Neuronal stem cell (in vitro differentiated cells): ENCODE results near the gene DLG2.
"Not testable (repeated sequence)": the region's sequence is repeated elsewhere in the genome, so short reads cannot be mapped to it uniquely, and the experiment has no call there.

ENCODE experiments used
- DNase-seq: peaks from one replicate; pipeline ENCODE4 v3.0.0-alpha.2; 2013; ENCODE audit warnings: low spot score
- H2AFZ ChIP-seq: one replicate; pipeline ENCODE4 v1.6.1; 2013; ENCODE audit warnings: mild to moderate bottlenecking, low read length, inconsistent platforms
- H2AK5ac ChIP-seq: 2 replicates; pipeline ENCODE4 v1.6.1; 2013; ENCODE audit warnings: low read depth, mild to moderate bottlenecking, inconsistent platforms, low read length, moderate library complexity, mixed read lengths
- H2BK120ac ChIP-seq: 2 replicates; pipeline ENCODE4 v1.6.1; 2013; ENCODE audit warnings: low read depth, mild to moderate bottlenecking, inconsistent platforms, low read length, moderate library complexity, mixed read lengths
- H2BK12ac ChIP-seq: one replicate; pipeline ENCODE4 v1.6.1; 2013; ENCODE audit warnings: low read length, inconsistent platforms
- H2BK15ac ChIP-seq: 2 replicates; pipeline ENCODE4 v1.6.1; 2013; ENCODE audit warnings: mild to moderate bottlenecking, low read length, inconsistent platforms, mixed read lengths
- H2BK5ac ChIP-seq: one replicate; pipeline ENCODE4 v1.6.1; 2013; ENCODE audit warnings: inconsistent platforms, mild to moderate bottlenecking, low read length, moderate library complexity
- H3K14ac ChIP-seq: one replicate; pipeline ENCODE4 v1.6.1; 2013; ENCODE audit warnings: low read length, inconsistent platforms
- H3K18ac ChIP-seq: 2 replicates; pipeline ENCODE4 v1.6.1; 2013; ENCODE audit warnings: low read length, inconsistent platforms
- H3K23ac ChIP-seq: 2 replicates; pipeline ENCODE4 v1.6.1; 2013; ENCODE audit warnings: low read depth, mild to moderate bottlenecking, mixed read lengths, low read length, inconsistent platforms; ENCODE audit not compliant: poor library complexity
- H3K27ac ChIP-seq: replicated peaks from 3 replicates; pipeline ENCODE4 v1.5.1; 2013; ENCODE audit warnings: low read length, inconsistent platforms
- H3K27me3 ChIP-seq, 3 experiments: 2 replicates each; pipeline ENCODE4 v1.6.1; 2013; ENCODE audit warnings: low read length in 3 of 3, mild to moderate bottlenecking in 2 of 3, inconsistent platforms in 1 of 3, low read depth in 1 of 3, mixed read lengths in 1 of 3, moderate library complexity in 1 of 3; ENCODE audit not compliant: control insufficient read depth in 3 of 3, insufficient read depth in 3 of 3
- H3K36me3 ChIP-seq, 2 donors: replicated peaks in 1 of 2; 2 replicates each; pipeline ENCODE4 v1.6.1; 2013; ENCODE audit warnings: low read length in 2 of 2; ENCODE audit not compliant: control insufficient read depth in 2 of 2, insufficient read depth in 2 of 2
- H3K4ac ChIP-seq: 2 replicates; pipeline ENCODE4 v1.6.1; 2013; ENCODE audit warnings: inconsistent platforms, mild to moderate bottlenecking, low read length, moderate library complexity
- H3K4me1 ChIP-seq, 2 donors: 1 replicate in 1 of 2; 2 replicates in 1 of 2; pipeline ENCODE4 v1.6.1; 2013; ENCODE audit warnings: low read length in 2 of 2, low read depth in 1 of 2; ENCODE audit not compliant: control insufficient read depth in 2 of 2, insufficient read depth in 1 of 2
- H3K4me2 ChIP-seq: one replicate; pipeline ENCODE4 v1.6.1; 2013; ENCODE audit warnings: mild to moderate bottlenecking, low read length, inconsistent platforms; ENCODE audit not compliant: insufficient read depth, poor library complexity, severe bottlenecking
- H3K4me3 ChIP-seq, 2 donors: 2 replicates each; pipeline ENCODE4 v1.5.1; 2013; ENCODE audit warnings: low read length in 2 of 2, mild to moderate bottlenecking in 2 of 2, inconsistent platforms in 1 of 2, moderate library complexity in 1 of 2
- H3K79me1 ChIP-seq: one replicate; pipeline ENCODE4 v1.6.1; 2013; ENCODE audit warnings: low read depth, mild to moderate bottlenecking, inconsistent platforms, low read length, moderate library complexity
- H3K9ac ChIP-seq: one replicate; pipeline ENCODE4 v1.6.1; 2013; ENCODE audit warnings: mild to moderate bottlenecking, low read depth, low read length, inconsistent platforms; ENCODE audit not compliant: poor library complexity
- H3K9me3 ChIP-seq, 2 donors: replicated peaks in 1 of 2; 2 replicates each; pipeline versions ENCODE3 to v1.6.1; 2013; ENCODE audit warnings: low read length in 2 of 2, mild to moderate bottlenecking in 2 of 2, inconsistent platforms in 1 of 2, low read depth in 1 of 2, mixed read lengths in 1 of 2, moderate library complexity in 1 of 2; ENCODE audit not compliant: control insufficient read depth in 2 of 2, insufficient read depth in 1 of 2
- H4K8ac ChIP-seq: one replicate; pipeline ENCODE4 v1.6.1; 2013; ENCODE audit warnings: low read depth, mild to moderate bottlenecking, inconsistent platforms, low read length, moderate library complexity
- H4K91ac ChIP-seq: one replicate; pipeline ENCODE4 v1.6.1; 2013; ENCODE audit warnings: low read length, low read depth, mild to moderate bottlenecking, inconsistent platforms; ENCODE audit not compliant: poor library complexity
- WGBS, 2 donors: extraction: QIAGEN DNeasy Blood & Tissue Kit; methylation state at CpG; one replicate each; pipeline ENCODE4 v1.1.7; 2013; ENCODE audit warnings: missing lambda C conversion rate in 2 of 2, mixed read lengths in 1 of 2; ENCODE audit not compliant: insufficient read length in 2 of 2, insufficient replicate concordance in 1 of 2; ENCODE audit errors: extremely low coverage in 2 of 2; 5-methylcytosine and 5-hydroxymethylcytosine counted together

DLG2 gene

GRCh38 chr11:84987686-84988187 lies 639.4 kb downstream of the DLG2 start:
- H2BK15ac ChIP-seq, H3K4me3 ChIP-seq, H3K4ac ChIP-seq, H3K14ac ChIP-seq, DNase-seq, H3K9me3 ChIP-seq, H2BK12ac ChIP-seq, H2AK5ac ChIP-seq, H2AFZ ChIP-seq, H3K23ac ChIP-seq, H3K18ac ChIP-seq, H2BK120ac ChIP-seq, H2BK5ac ChIP-seq, H3K9ac ChIP-seq, H3K27ac ChIP-seq, H4K8ac ChIP-seq, H3K36me3 ChIP-seq, H3K4me2 ChIP-seq, H4K91ac ChIP-seq, H3K27me3 ChIP-seq, H3K4me1 ChIP-seq, H3K79me1 ChIP-seq: not testable (repeated sequence)
- no CpG with 5 or more reads among the region's 3 CpGs for WGBS, 2 donors

DNA sequence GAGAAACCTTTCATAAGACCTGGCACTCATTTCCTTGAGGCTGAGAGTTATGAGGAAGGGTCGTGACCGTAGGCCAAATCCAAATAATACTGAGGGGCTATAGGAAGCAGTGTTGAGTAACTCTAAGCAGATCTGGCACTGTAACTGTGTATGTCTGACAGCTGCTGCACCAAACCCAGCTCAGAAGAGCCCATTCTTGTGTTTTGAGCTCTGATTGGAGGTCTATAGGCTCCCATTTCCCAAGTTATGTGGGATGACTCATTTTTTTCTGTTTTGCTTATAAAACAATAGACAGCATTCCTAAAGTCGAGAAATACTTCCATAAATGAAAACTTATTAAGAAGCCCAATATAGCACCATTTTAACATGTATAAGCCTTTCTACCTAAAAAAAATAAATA lies 645.8 kb downstream of the DLG2 start:
- no peaks in the 10 kb centered on the region for H3K27me3 ChIP-seq
- H3K23ac ChIP-seq = no peak overlapping the region
- no peak overlapping the region for H4K8ac ChIP-seq
- H3K79me1 ChIP-seq = no peaks in the 10 kb centered on the region
- no peak for DNase-seq
- H2BK120ac ChIP-seq = no peak overlapping the region
- H3K9ac ChIP-seq = no peak overlapping the region
- no peaks in the 10 kb centered on the region for H3K9me3 ChIP-seq
- H3K4me1 ChIP-seq = no peaks in the 10 kb centered on the region
- H3K36me3 ChIP-seq = no peaks in the 10 kb centered on the region
- no peak overlapping the region for H2BK15ac ChIP-seq
- H2BK5ac ChIP-seq = no peak overlapping the region
- H2AK5ac ChIP-seq = no peak overlapping the region
- no CpG with 5 or more reads among the region's 3 CpGs for WGBS, 2 donors
- H3K4me3 ChIP-seq = no peak overlapping the region
- no peak overlapping the region for H3K14ac ChIP-seq
- no peak overlapping the region for H3K27ac ChIP-seq
- no peak overlapping the region for H3K4me2 ChIP-seq
- H2AFZ ChIP-seq = no peak overlapping the region
- no peak overlapping the region for H4K91ac ChIP-seq
- no peak overlapping the region for H3K4ac ChIP-seq
- H2BK12ac ChIP-seq = no peak overlapping the region
- no peak overlapping the region for H3K18ac ChIP-seq

GRCh38 chr11:84969103-84969502 lies 658.0 kb downstream of the DLG2 start:
- Histone ChIP-seq H3K4me1 (no peaks in the 10 kb centered on the region), H3K9me3 (no peaks in the 10 kb centered on the region), H2BK15ac (no peak overlapping the region), H3K18ac (no peak overlapping the region), H3K4me3 (no peak overlapping the region), H2BK5ac (no peak overlapping the region), H2AK5ac (no peak overlapping the region), H3K4ac (no peak overlapping the region), H3K23ac (no peak overlapping the region), H3K79me1 (no peaks in the 10 kb centered on the region), H3K27me3 (no peaks in the 10 kb centered on the region), H3K9ac (no peak overlapping the region), H3K36me3 (no peaks in the 10 kb centered on the region), H3K14ac (no peak overlapping the region), H3K4me2 (no peak overlapping the region), H2BK120ac (no peak overlapping the region), H2BK12ac (no peak overlapping the region), H3K27ac (no peak overlapping the region), H2AFZ (no peak overlapping the region), H4K8ac (no peak overlapping the region), H4K91ac (no peak overlapping the region)
- no CpG with 5 or more reads among the region's 2 CpGs for WGBS, 2 donors
- no peak for DNase-seq

DNA sequence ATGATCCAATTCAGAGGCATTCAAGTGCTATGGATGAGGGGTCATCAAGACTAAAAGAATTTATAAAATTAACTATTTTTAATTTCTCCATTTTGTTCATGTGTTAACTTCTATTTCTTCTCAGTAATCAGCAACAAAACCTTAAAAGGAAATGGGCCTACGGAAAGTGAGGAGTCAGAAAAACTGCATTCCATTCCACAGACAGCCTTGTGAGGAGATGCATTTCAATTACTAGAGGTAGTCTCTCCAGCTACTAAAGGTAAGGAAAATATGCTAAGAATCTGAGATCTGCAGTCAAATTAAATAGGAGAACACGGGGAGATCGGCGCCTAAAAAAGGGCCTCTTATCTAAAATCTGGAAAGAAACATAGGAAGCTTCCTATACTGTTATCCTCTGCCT lies 661.7 kb downstream of the DLG2 start:
- Histone ChIP-seq H3K36me3 (no peaks in the 10 kb centered on the region), H2BK15ac (no peak overlapping the region), H2AFZ (no peak overlapping the region), H2AK5ac (no peak overlapping the region), H3K4me3 (no peak overlapping the region), H2BK5ac (no peak overlapping the region), H3K4me2 (no peak overlapping the region), H3K4ac (no peak overlapping the region), H3K27ac (no peak overlapping the region), H3K18ac (no peak overlapping the region), H2BK12ac (no peak overlapping the region), H3K23ac (no peak overlapping the region), H3K79me1 (no peaks in the 10 kb centered on the region), H4K8ac (no peak overlapping the region), H3K14ac (no peak overlapping the region), H3K9ac (no peak overlapping the region), H3K4me1 (no peaks in the 10 kb centered on the region), H4K91ac (no peak overlapping the region), H2BK120ac (no peak overlapping the region), H3K9me3 (no peaks in the 10 kb centered on the region), H3K27me3 (no peaks in the 10 kb centered on the region)
- WGBS, 2 donors = no CpG with 5 or more reads among the region's 4 CpGs
- no peak for DNase-seq
